GM18502 (cell line): ENCODE measurements around the gene ID2.

Source experiments
- ATAC-seq: cut with Tn5 transposase; IDR thresholded peaks from one replicate; pipeline ENCODE4 v1.9.1; 2021; ENCODE audit warnings: mild to moderate bottlenecking; ENCODE audit not compliant: unreplicated experiment, poor library complexity

The ID2 gene, protein sequence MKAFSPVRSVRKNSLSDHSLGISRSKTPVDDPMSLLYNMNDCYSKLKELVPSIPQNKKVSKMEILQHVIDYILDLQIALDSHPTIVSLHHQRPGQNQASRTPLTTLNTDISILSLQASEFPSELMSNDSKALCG

DNA sequence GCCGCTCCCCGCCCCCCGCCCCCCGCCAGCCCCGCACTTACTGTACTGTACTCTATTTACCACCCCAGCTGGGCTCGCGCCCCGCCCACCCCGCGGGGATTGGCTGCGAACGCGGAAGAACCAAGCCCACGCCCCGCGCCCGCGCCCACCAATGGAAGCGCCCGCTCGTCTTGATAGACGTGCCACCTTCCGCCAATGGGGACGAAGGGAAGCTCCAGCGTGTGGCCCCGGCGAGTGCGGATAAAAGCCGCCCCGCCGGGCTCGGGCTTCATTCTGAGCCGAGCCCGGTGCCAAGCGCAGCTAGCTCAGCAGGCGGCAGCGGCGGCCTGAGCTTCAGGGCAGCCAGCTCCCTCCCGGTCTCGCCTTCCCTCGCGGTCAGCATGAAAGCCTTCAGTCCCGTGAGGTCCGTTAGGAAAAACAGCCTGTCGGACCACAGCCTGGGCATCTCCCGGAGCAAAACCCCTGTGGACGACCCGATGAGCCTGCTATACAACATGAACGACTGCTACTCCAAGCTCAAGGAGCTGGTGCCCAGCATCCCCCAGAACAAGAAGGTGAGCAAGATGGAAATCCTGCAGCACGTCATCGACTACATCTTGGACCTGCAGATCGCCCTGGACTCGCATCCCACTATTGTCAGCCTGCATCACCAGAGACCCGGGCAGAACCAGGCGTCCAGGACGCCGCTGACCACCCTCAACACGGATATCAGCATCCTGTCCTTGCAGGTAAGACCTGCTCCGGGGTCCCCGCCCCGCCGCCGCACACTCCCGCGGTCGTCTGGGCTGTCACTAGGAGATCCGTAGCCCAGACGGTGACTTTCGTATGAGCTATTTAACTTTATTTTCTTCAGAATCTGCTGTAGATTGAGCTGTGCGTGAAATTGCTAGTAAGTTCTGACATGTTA lies at the start of gene ID2:
Gene ID2 (plus strand): TSS at position 271 of the 907 bp plus-strand sequence. CDS start 110 bp downstream, at position 381.
- ATAC-seq: peak; percentile 70

GRCh38 chr2:8632755-8633154 lies 49.1 kb upstream of the ID2 start:
- ATAC-seq: no peak

DNA sequence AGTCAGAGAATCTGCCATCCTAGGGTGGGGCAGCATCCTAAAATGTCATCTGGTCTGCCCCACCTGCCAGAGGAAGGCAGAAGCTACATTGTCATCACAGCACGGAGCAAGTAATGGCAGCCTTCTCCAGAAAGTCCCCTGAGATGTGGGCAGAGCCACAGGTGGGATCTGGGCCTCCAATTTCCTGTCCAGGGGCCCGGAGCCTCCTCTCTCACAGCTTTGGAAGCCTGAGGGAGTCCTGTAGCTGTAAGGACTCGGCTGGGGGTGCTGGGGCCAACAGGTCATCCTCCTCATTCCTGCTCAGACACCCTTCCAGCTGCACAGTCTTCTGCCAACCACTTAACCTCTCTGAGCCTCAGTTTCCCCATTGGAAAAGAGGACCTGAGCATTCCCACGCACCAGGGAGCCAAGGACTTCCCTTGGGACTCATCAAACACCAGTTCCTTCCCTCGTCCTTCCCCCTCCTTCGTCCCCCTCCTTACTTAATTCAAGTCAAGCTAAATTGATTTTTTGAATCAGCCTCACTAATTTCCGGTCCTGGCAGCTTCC lies 48.6 kb upstream of the ID2 start:
- no peak for ATAC-seq

GRCh38 chr2:8633735-8634313 lies 48.0 kb upstream of the ID2 start:
- no peak for ATAC-seq

DNA sequence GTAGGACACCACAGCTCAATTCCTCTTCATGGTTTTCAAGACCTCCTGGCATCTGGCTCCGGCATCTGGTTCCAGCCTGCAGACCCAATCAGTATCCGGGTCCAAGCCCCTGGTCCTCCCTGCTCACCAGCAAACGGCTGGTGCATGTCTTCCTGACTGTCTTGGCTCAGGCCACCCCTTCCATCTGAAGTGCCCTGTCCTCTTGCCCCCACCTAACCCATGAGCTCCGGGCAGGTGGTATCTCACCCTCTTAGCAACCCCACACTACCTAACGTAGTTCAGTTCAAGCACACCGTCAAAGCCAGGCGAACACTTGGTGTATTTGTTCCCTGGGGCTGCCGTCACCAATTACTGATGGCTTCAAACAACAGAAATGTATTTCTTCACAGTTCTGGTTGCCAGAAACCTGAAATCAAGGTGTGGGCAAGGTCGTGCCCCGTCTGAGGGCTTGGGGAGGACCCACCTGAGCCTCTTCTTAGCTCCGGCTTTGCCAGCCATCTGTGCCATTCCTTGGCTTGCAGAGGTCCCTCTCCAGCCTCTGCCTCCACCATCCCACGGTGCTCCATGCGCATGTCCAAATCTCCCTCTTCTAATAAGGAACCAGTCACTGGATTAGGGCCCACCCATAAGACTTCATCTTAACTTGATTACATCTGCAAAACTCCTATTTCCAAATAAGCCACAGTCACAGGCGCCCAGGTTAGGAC lies 47.2 kb upstream of the ID2 start:
- ATAC-seq: no peak

DNA sequence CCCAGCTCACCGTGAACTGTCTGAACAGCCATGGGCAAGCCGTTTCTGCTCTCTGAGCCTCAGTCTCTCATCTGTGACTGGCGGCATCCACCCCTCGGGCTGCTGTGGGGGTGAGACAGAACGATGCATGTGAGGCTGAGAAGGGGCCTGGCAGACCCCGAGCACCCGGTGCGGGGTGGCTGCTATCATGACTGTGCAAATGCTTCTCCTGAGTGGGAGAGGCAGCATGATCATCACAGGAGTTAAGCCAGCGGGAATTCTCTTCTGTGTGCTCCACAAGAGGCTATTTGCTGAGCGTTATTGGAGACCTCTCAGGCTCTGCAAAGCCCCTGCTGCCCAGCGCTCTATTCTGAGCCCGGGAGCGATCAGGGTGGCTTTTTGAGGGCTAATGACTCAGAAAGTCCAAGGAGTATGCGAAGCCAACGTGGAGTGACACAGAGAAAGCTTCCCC lies 45.8 kb upstream of the ID2 start:
- no peak for ATAC-seq

- ATAC-seq: no peak
Observed at GRCh38 chr2:8636721-8637636, 44.9 kb upstream of the ID2 start.

- ATAC-seq: no peak
Observed at GRCh38 chr2:8638327-8638726, 43.5 kb upstream of the ID2 start.

- ATAC-seq: no peak
Observed at GRCh38 chr2:8639122-8639635, 42.7 kb upstream of the ID2 start.

- ATAC-seq: no peak
Observed at GRCh38 chr2:8640498-8640897, 41.4 kb upstream of the ID2 start.

GRCh38 chr2:8641301-8641965 lies 40.4 kb upstream of the ID2 start:
- no peak for ATAC-seq

DNA sequence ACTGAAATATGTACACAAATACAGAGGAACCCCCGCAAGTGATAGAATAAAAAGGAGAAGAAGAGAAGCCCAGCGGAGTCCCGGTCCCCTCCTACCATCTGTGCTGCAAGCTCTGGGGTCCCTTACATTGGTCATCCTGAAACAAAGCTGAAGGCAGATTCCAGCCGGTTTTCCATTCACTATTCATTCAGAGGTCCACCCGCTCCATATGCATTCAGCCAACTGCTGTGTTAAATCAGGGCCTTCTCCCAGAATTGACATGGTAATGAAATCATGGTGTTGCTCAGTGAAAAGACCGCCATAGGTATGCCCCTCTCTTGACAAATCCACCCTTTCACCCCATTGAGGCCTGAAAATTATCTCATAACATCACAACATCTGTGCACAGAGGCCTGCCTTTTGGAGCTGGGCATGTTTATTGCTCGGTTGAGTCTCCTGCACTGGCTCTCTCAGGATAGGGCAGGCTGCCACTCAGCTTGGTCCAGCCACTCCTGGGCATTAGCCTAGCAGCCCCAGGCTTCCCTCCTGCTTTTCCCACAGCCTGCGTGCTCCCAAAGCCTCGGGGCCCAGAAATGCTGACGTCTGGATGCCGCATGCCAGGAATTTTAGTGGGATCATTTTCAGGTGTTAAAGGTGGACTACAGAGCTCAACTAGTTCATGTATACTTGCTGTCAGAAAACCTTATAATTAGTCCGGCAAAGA lies 39.3 kb upstream of the ID2 start:
- ATAC-seq: no peak

DNA sequence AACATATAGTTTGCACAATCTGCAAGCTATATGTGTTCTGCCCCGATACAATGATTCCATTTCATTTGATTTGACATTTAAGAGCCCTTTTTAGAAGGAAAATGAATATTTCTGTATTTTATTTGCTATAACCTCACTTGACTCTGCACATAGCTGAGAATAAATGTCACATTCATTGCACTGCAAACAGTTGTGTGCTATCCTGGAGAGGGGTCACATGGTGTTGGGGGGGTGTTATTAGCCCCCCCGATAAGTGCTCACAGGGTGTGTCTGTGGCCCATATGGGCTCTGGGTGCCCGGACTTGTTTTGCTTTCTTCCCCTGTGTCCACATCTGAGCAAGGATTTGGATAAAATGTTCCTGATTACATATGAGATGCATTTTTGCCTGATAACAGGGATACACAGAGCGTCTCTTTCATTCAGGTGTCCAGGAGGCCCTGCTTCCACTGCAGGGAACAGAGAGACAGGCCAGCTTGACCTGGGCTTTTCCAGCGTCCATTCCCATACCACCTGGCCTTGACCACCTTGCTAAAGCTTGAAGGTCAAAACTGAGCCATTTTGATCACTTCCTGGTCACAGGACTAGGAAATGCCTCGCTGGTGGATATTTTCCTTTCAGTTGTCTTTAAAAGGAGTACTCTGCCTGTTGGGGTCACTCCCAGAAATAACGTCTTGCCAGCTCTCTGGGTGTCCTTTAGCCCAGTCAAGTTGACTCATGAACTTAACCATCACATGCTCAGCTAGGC lies 38.4 kb upstream of the ID2 start:
- no peak for ATAC-seq

DNA sequence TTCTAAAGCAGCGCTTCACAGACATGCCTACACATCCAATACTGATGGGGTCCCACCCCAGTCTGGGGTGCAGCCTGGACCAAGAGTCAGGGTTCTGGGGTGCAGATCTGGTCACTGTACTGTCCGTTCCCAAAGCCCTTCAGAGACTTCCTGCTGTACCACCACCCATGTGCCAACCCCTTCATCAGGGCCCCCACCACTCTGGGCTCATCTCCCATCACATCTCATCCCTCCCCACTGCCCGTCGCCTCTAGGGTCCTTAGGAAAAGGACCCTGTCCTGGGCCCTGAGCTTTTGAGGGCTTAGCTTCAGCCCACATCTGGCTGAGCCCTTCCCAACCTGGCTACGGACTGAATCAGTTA lies 37.9 kb upstream of the ID2 start:
- ATAC-seq: no peak

DNA sequence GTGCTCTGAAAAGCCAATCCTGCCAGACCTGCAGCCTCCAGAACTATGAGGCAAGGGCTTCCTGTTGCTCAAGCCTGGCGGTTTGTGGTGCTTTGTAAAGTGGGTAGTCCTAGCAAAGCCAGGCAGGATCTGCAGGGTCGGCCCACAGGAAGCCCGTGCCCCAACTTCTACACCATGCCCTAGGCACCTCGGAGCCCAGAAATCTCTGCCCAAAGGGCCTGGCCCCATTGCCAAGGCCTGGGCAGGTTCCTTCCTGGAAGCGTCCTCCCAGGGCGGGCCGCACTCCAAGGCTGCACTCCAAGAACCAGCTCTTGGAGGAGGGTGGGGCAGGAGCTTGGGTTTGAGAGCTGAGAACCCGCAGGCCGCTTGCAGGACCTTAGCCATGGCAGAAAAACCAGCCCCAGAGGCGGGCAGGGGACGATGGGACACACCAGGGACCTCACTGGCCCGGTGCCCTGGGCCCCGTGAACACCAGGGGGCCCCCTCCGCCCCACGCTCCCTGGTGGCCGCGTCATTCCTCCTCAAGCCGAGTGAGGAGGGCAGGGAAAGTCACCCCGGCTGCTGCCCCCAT lies 37.2 kb upstream of the ID2 start:
- ATAC-seq: no peak

GRCh38 chr2:8645176-8645831 lies 36.6 kb upstream of the ID2 start:
- no peak for ATAC-seq
